ENCODE data around the gene MED27. TPM values are rescaled to one million over a fixed set of nuclear protein-coding genes. Genes with fewer than 3 reads are reported as not detected.
"Not testable (repeated sequence)": the region's sequence is repeated elsewhere in the genome, so short reads cannot be mapped to it uniquely, and the experiment has no call there.

MED27 gene
- polyA plus RNA-seq, 1 experiment, result 36.9 TPM

DNA sequence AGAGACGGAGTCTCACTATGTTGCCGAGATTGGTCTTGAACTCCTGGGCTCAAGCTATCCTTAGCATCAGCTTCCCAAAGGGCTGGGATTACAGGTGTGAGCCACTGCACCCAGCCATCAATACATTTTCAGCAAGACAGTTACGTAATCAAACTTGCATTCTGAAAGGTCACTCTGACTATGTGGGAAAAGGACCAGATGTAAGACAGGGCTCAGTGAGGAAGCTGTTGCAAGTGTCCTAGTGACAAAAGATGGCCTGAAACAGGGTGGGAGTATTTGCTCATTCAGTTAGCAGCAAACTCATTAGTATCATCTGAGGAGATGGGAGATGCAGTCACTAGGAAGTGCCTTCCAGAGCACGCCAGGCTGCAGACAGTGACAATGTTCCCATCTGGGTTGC lies 16.9 kb downstream of the MED27 start:
- CTCF ChIA-PET, result no interaction called here
- TF ChIP-seq, protein P1, sequence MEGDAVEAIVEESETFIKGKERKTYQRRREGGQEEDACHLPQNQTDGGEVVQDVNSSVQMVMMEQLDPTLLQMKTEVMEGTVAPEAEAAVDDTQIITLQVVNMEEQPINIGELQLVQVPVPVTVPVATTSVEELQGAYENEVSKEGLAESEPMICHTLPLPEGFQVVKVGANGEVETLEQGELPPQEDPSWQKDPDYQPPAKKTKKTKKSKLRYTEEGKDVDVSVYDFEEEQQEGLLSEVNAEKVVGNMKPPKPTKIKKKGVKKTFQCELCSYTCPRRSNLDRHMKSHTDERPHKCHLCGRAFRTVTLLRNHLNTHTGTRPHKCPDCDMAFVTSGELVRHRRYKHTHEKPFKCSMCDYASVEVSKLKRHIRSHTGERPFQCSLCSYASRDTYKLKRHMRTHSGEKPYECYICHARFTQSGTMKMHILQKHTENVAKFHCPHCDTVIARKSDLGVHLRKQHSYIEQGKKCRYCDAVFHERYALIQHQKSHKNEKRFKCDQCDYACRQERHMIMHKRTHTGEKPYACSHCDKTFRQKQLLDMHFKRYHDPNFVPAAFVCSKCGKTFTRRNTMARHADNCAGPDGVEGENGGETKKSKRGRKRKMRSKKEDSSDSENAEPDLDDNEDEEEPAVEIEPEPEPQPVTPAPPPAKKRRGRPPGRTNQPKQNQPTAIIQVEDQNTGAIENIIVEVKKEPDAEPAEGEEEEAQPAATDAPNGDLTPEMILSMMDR (IDR thresholded peaks at IDR 0.05; ENCODE audit: insufficient read depth, low read depth, low read length), result no peak
- Histone ChIP-seq H3K4me3 (ENCODE audit: low read depth, low read length) (no peak overlapping the region), H3K36me3 (ENCODE audit: control insufficient read depth, insufficient read depth, low read length) (no peaks in the 10 kb centered on the region), H3K27me3 (ENCODE audit: control insufficient read depth, insufficient read depth, low read length) (no peaks in the 10 kb centered on the region)
- POLR2A ChIA-PET, result no interaction called here
- DNase-seq (ENCODE audit: low read depth), result no peak

DNA sequence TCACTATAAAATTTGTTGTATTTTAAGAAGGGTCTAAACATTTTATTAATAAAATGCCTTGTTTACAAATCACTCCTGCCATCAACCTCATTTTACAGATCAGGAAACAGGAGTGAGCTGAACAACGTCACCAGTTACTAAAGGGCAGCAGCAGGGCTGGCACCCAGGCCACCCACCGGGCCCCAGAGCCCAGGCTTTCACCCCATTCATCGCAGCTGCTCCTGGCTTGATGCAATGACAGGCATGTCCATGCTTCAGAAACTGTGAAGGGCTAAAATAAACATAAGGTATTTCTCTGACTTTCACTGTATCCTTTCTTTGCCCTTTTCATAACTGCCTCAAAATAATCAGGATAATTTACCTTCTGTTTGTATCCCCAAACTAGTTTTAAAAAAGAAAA lies 18.1 kb downstream of the MED27 start:
- DNase-seq (ENCODE audit: low read depth), result no peak
- Histone ChIP-seq H3K36me3 (ENCODE audit: control insufficient read depth, insufficient read depth, low read length) (no peaks in the 10 kb centered on the region), H3K4me3 (ENCODE audit: low read depth, low read length) (no peak overlapping the region), H3K27me3 (ENCODE audit: control insufficient read depth, insufficient read depth, low read length) (no peaks in the 10 kb centered on the region)
- ChIA-PET POLR2A (no interaction called here), CTCF (interaction anchor here (0.6 to 0.8 kb wide), 2 partner anchors 16 to 109 kb away, joined by 3 read pairs; no protein-coding TSS in a partner anchor)
- TF ChIP-seq, protein P1 (IDR thresholded peaks at IDR 0.05; ENCODE audit: insufficient read depth, low read depth, low read length), result no peak

DNA sequence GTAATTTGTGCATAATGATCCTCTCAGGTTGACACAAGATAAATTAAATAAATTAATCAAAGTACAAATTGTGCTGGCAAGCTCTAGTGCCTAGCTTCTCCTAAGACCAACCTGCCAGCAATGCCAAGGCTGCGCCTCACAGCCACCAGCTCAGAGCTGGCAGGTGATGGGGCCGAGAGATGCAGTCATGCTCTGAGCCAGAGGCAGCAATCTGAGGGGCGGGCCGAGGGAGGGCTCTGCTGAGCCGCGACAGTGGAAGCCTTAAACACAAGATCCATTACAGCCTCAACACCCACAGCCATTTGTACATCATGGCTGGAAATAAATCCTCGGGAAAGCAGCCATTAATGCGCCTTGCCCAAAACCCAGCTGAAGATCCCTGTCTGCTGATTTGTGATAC lies 20.3 kb downstream of the MED27 start:
- H3K27me3 ChIP-seq (ENCODE audit: control insufficient read depth, insufficient read depth, low read length), result no peaks in the 10 kb centered on the region
- TF ChIP-seq, protein P1 (IDR thresholded peaks at IDR 0.05; ENCODE audit: insufficient read depth, low read depth, low read length), result no peak
- no peak for DNase-seq (ENCODE audit: low read depth)
- no peak overlapping the region for H3K4me3 ChIP-seq (ENCODE audit: low read depth, low read length)
- ChIA-PET CTCF (no interaction called here), POLR2A (no interaction called here)
- no peaks in the 10 kb centered on the region for H3K36me3 ChIP-seq (ENCODE audit: control insufficient read depth, insufficient read depth, low read length)

DNA sequence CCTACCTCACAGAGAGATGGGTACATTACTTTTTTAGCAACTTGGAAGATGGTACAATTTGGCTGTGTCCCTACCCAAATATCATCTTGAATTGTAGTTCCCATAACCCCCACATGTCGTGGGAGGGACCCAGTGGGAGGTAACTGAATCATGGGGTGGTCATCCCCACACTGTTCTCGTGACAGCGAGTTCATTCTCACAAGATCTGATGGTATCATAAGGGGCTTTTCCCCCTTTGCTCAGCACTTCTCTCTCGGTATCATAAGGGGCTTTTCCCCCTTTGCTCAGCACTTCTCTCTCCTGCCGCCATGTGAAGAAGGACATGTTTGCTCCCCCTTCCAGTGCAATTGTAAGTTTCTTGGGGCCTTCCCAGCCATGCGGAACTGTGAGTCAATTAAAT lies 21.4 kb downstream of the MED27 start:
- CTCF ChIA-PET; H3K36me3 ChIP-seq (ENCODE audit: control insufficient read depth, insufficient read depth, low read length); H3K4me3 ChIP-seq (ENCODE audit: low read depth, low read length); H3K27me3 ChIP-seq (ENCODE audit: control insufficient read depth, insufficient read depth, low read length); DNase-seq (ENCODE audit: low read depth); POLR2A ChIA-PET: not testable (repeated sequence)

DNA sequence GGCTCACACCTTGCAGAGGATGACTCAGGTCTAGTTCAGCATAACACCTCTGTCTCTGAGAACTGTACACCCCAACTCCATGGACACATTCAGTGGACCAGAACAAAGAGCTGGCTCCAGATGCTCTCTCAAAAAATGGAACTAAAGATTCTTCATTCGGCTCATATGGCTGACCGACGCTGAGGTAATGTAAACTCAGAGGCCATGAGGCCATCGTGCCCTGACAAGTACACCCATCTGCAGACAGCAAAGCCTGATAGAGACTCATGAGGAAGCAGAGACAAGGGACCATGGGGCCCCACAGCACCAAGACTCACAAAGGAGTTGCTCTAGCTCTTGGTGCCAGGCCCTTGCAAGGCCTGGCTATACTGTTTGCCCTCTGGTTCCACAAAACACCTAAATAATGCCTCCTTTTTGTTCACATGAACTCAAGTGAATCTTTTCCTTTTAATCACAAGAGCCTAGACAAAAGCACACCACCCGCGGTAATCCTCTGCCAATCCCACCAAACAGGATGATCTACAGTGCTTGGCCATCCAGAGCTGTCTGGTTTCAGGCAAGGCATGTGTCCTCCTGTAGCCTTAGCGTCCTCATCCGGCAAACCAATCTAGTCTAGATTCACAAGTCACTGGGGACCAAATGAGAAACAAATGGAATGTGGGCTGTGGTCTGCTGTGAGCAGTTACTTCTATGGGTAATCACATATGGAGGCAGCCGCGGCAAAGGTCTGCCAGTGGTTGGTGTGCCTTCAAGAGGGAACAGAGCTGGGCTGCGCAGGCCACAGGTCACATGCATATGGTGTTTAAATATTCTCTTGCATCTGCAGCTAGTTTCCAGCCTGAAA lies 22.7 kb downstream of the MED27 start:
- POLR2A ChIA-PET, result no interaction called here
- DNase-seq (ENCODE audit: low read depth), result no peak
- CTCF ChIA-PET, result no interaction called here

More for the DNA sequence above, 22.7 kb downstream of the MED27 start:
- no peaks in the 10 kb centered on the region for H3K27me3 ChIP-seq (ENCODE audit: control insufficient read depth, insufficient read depth, low read length)
- H3K4me3 ChIP-seq (ENCODE audit: low read depth, low read length), result no peak overlapping the region
- TF ChIP-seq, protein P1 (IDR thresholded peaks at IDR 0.05; ENCODE audit: insufficient read depth, low read depth, low read length), result no peak
- H3K36me3 ChIP-seq (ENCODE audit: control insufficient read depth, insufficient read depth, low read length), result no peaks in the 10 kb centered on the region
